OCI-LY1 (cell line): Measurements from ENCODE around the gene MAGI1.

ENCODE experiments used
- H2AFZ ChIP-seq: fragments of 200-600 bp; sonication (generic), shearing (Covaris generic); 2 replicates; pipeline ENCODE4 v1.6.0; 2014; ENCODE audit warnings: antibody characterized with exemption, mild to moderate bottlenecking, low read length
- H3F3A ChIP-seq: fragments of 200-600 bp; sonication (generic), shearing (Covaris generic); 2 replicates; pipeline ENCODE4 v1.6.0; 2014; ENCODE audit warnings: mild to moderate bottlenecking, antibody characterized with exemption, low read length, moderate library complexity; ENCODE audit not compliant: insufficient read depth
- H3K27ac ChIP-seq: fragments of 200-600 bp; sonication (generic); 2 replicates; pipeline ENCODE4 v1.5.1; 2014; ENCODE audit warnings: low read length, mixed run types, mild to moderate bottlenecking, low read depth; ENCODE audit not compliant: poor library complexity, severe bottlenecking
- H3K27me3 ChIP-seq: fragments of 200-600 bp; sonication (generic); 2 replicates; pipeline ENCODE4 v1.6.0; 2014; ENCODE audit warnings: antibody characterized with exemption, mild to moderate bottlenecking, low read length, moderate library complexity; ENCODE audit not compliant: insufficient read depth
- H3K36me3 ChIP-seq: fragments of 200-600 bp; sonication (generic); 2 replicates; pipeline ENCODE4 v1.6.1; 2014; ENCODE audit warnings: mild to moderate bottlenecking, antibody characterized with exemption, low read length, moderate library complexity, mixed read lengths; ENCODE audit not compliant: insufficient read depth
- H3K4me1 ChIP-seq: fragments of 200-600 bp; sonication (generic); 2 replicates; pipeline ENCODE4 v1.5.1; 2014; ENCODE audit warnings: mild to moderate bottlenecking, low read length, moderate library complexity; ENCODE audit not compliant: insufficient read depth, severe bottlenecking
- H3K4me2 ChIP-seq: fragments of 200-600 bp; sonication (generic), shearing (Covaris generic); 2 replicates; pipeline ENCODE4 v1.6.1; 2014; ENCODE audit warnings: low read length
- H3K4me3 ChIP-seq: fragments of 200-600 bp; sonication (generic); 2 replicates; pipeline ENCODE4 v1.5.1; 2014; ENCODE audit warnings: low read length, low read depth, mild to moderate bottlenecking, mixed read lengths; ENCODE audit not compliant: poor library complexity, severe bottlenecking
- H3K79me2 ChIP-seq: fragments of 200-600 bp; shearing (Covaris generic); 2 replicates; pipeline ENCODE4 v1.6.1; 2016; ENCODE audit warnings: mixed run types, low read length, mixed read lengths; ENCODE audit not compliant: insufficient read depth
- H3K9ac ChIP-seq: fragments of 200-600 bp; sonication (generic), shearing (Covaris generic); 2 replicates; pipeline ENCODE4 v1.6.1; 2014; ENCODE audit warnings: mild to moderate bottlenecking, low read length, mixed read lengths
- H3K9me2 ChIP-seq: fragments of 200-600 bp; sonication (generic), shearing (Covaris generic); 2 replicates; pipeline ENCODE4 v1.6.1; 2014; ENCODE audit warnings: low read depth, mild to moderate bottlenecking, low read length, mixed read lengths
- H3K9me3 ChIP-seq: fragments of 200-600 bp; shearing (Covaris generic); 2 replicates; pipeline ENCODE4 v1.6.1; 2014; ENCODE audit warnings: low read length, mixed read lengths
- H4K20me1 ChIP-seq: fragments of 200-600 bp; sonication (generic), shearing (Covaris generic); 2 replicates; pipeline ENCODE4 v1.6.0; 2016; ENCODE audit warnings: mild to moderate bottlenecking, low read length; ENCODE audit not compliant: insufficient read depth
- CTCF ChIP-seq: fragments of 200-600 bp; sonication (generic), shearing (Covaris generic); IDR thresholded peaks from 2 replicates; pipeline ENCODE4 v1.5.1; 2017; ENCODE audit warnings: mild to moderate bottlenecking, antibody characterized with exemption, low read length, moderate library complexity, mixed read lengths
- EZH2 ChIP-seq: fragments of 200-600 bp; sonication (generic), shearing (Covaris generic); IDR thresholded peaks from 2 replicates; pipeline ENCODE4 v1.8.0; 2017; ENCODE audit warnings: borderline replicate concordance, mixed run types, mild to moderate bottlenecking, antibody characterized with exemption, low read length, moderate library complexity, mixed read lengths

The MAGI1 gene

GRCh38 chr3:65539616-65540015 is 499.1 kb downstream of the MAGI1 start:
- no peaks in the 10 kb centered on the region for H3K9me3 ChIP-seq
- no peaks in the 10 kb centered on the region for H3K36me3 ChIP-seq
- H4K20me1 ChIP-seq: no peaks in the 10 kb centered on the region
- no peak overlapping the region for H3K27ac ChIP-seq
- H2AFZ ChIP-seq: no peak overlapping the region
- no peaks in the 10 kb centered on the region for H3K27me3 ChIP-seq
- no peak overlapping the region for H3K4me3 ChIP-seq
- H3K4me2 ChIP-seq: no peak overlapping the region
- no peaks in the 10 kb centered on the region for H3K79me2 ChIP-seq
- H3K4me1 ChIP-seq: no peaks in the 10 kb centered on the region
- no peak overlapping the region for H3K9ac ChIP-seq
- no peaks in the 10 kb centered on the region for H3K9me2 ChIP-seq
- H3F3A ChIP-seq: no peaks in the 10 kb centered on the region
- TF ChIP-seq EZH2: no peak
- TF ChIP-seq CTCF: no peak

GRCh38 chr3:65538101-65538500 is 500.6 kb downstream of the MAGI1 start:
- no peaks in the 10 kb centered on the region for H3F3A ChIP-seq
- no peaks in the 10 kb centered on the region for H3K9me3 ChIP-seq
- TF ChIP-seq CTCF (no peak), EZH2 (no peak)
- H2AFZ ChIP-seq: no peak overlapping the region
- H3K36me3 ChIP-seq: no peaks in the 10 kb centered on the region
- no peaks in the 10 kb centered on the region for H3K27me3 ChIP-seq
- H3K4me3 ChIP-seq: no peak overlapping the region
- H4K20me1 ChIP-seq: no peaks in the 10 kb centered on the region
- H3K4me1 ChIP-seq: no peaks in the 10 kb centered on the region
- no peak overlapping the region for H3K4me2 ChIP-seq
- H3K79me2 ChIP-seq: no peaks in the 10 kb centered on the region
- H3K27ac ChIP-seq: no peak overlapping the region
- H3K9me2 ChIP-seq: no peaks in the 10 kb centered on the region
- no peak overlapping the region for H3K9ac ChIP-seq

- no peak overlapping the region for H3K4me2 ChIP-seq
- H3K4me3 ChIP-seq: no peak overlapping the region
- H3F3A ChIP-seq: no peaks in the 10 kb centered on the region
- no peaks in the 10 kb centered on the region for H3K36me3 ChIP-seq
- no peak overlapping the region for H3K27ac ChIP-seq
- no peaks in the 10 kb centered on the region for H3K79me2 ChIP-seq
- no peak overlapping the region for H3K9ac ChIP-seq
- no peaks in the 10 kb centered on the region for H3K9me2 ChIP-seq
- H3K27me3 ChIP-seq: no peaks in the 10 kb centered on the region
- H4K20me1 ChIP-seq: no peaks in the 10 kb centered on the region
- no peaks in the 10 kb centered on the region for H3K4me1 ChIP-seq
- no peak for TF ChIP-seq EZH2
- no peak for TF ChIP-seq CTCF
- H2AFZ ChIP-seq: no peak overlapping the region
- no peaks in the 10 kb centered on the region for H3K9me3 ChIP-seq
Observed at GRCh38 chr3:65537109-65537508, 501.6 kb downstream of the MAGI1 start.
